Stimulated activated CD8-positive, alpha-beta memory T cell treated with anti-CD3 and anti-CD28 coated beads, Interleukin-12 subunit alpha, Interleukin-12 subunit beta, amount 100 ng/mL, for 4 hours (primary cell): Measurements from ENCODE around the gene DPYSL5.
"Not testable (repeated sequence)": the region's sequence is repeated elsewhere in the genome, so short reads cannot be mapped to it uniquely, and the experiment has no call there.

ENCODE experiments used
- DNase-seq: peaks from one replicate; pipeline ENCODE4 v3.0.0-alpha.2; 2020; ENCODE audit warnings: low read depth

The DPYSL5 gene

DNA sequence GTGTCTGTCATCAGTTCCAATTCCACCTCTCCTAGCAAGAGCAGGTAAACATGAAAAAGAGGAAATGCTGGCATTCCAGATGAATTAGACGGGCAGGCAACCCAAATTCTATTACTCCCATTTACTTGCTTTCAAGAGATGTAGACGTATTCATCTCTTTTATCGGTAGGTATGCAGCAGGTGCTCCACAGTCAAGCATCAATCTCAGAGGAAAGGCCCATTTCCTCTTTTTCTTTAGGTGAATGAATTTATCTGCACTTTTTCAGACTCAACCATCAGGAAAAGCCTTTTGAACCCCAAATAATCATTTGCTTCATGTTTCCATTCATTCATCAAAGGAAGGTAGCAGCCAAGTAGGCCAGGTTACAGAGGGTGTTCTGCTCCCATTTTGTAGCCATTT is 27.9 kb downstream of the DPYSL5 start:
- DNase-seq = no peak

DNA sequence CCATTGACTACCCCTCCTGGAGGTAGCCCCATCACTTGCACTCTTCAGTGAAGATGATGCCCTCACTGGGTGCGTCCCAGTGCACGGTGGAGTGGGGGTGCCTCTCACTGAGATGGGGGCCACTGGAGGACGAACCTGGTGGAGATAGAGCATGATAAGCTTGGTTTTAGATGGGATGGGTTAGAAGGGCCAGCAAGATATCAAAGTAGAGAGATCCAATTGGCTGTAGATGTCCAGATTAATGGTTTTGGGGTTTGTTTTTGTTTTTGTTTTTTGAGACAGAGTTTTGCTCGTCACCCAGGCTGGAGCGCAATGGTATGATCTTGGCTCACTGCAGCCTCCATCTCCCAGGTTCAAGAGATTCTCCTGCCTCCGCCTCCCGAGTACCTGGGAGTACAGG is 28.3 kb downstream of the DPYSL5 start:
- DNase-seq = no peak

DNA sequence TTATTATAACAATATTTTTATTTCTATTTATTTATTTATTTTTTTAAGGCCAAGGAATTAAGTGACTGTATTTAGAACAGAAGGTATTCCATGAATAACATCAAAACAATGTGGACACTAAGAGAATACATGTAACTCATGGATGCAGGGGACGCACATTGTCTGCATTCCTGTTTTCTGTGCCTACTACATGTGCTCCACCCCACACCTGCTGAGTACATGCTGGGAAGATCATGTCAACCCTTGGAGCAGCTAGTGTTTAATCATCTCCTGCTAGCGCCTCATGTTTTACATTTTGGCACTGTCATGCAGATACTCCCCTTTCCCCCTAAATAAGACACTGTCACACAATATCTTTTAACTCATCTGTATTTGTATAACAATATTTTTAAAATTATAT is 29.3 kb downstream of the DPYSL5 start:
- DNase-seq = no peak

DNA sequence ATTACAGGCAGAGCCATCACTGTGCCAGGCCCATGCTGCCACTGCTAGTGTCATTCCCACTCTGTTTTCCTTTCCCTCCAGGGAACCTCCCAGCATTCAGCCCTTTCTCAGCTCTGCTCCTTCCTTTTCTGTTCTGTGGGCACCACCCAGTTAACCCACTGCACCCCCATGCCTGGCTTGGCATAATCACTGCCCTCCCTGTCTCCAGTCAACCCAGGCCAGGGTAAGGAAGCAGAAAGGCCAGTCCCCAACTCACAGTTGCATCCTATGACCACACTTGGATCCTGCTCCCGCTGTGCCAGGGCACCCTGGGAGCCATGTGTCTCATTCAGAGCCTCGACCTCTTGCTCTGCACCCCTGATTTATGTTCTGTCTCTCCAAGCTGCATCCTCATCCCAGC is 32.2 kb downstream of the DPYSL5 start:
- DNase-seq = no peak

DNA sequence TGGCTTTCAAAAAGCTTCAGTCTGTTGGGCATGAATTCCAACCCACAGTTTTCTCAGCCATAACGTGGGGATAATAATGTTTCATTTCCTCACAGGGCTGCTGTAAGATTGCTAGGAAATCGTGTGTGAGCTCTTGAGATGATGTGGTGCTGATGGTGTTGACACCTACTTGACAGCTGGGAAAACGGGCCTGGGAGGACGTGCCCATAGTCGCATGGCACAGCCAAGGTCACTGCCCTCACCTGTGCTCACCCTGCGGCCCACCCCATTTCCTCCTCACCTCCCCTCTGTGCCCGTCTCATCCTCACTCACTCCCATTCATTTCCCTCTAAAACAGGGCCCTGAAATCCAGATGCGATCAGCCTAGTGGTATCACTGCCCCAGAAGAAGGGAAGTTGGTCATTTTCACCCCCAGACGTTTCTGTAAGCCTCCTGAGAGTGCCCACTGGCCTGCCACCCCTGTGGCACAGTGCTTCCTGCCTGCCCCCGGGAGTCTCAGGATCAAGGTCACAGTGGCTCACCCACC is 33.0 kb downstream of the DPYSL5 start:
- no peak for DNase-seq

DNA sequence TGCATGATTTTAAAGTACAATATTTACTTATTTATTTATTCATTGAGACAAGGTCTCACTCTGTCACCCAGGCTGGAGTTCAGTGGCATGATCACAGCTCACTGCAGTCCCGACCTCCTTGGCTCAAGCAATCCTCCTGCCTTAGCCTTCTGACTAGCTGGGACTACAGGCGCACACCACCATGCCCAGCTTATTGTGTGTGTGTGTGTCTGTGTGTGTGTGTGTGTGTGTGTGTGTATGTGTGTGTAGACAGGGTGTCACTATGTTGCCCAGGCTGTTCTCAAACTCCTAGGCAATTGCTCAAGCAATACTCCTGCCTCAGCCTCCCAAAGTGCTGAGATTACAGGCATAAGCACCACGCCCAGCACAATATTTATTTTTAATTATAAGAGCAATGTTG is 34.3 kb downstream of the DPYSL5 start:
- DNase-seq = not testable (repeated sequence)

DNA sequence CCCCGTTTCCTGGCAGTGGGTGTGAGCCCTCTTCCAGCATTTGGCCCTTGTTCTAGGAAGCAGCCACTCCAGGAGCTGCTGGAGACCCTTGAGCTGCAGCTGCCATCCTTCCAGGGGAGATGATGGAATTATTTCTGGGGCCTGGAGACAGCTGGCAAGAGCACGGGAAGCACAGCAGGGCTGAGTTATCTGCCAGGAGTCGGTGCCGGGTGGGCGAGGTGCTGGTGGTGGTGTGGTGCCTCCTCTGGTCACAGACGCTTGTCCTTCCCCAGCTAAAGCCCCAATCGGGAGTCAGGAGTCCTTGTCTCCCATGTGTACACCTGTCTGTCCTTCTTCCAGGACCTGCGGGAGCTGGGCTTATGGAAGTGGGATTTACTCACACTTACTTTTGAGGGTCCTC is 36.0 kb downstream of the DPYSL5 start:
- DNase-seq = no peak

DNA sequence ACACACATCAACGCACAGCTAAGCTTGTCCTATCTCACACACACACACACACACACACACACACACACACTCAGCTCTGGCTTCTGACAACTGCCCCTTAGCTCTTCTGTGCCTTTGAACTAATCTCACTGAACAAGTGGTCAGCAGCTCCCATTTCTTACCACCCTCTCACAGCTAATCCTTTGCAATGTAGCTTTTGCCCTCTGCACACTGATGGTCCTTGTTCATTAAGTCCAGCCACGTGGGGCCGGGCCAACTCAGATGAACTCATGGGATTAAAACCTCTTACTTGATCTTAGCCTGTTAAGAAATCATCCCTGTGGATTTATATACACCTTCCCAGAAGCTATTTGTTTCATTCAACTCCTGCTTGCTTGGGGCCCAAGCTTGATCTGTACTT is 36.6 kb downstream of the DPYSL5 start:
- DNase-seq = no peak

DNA sequence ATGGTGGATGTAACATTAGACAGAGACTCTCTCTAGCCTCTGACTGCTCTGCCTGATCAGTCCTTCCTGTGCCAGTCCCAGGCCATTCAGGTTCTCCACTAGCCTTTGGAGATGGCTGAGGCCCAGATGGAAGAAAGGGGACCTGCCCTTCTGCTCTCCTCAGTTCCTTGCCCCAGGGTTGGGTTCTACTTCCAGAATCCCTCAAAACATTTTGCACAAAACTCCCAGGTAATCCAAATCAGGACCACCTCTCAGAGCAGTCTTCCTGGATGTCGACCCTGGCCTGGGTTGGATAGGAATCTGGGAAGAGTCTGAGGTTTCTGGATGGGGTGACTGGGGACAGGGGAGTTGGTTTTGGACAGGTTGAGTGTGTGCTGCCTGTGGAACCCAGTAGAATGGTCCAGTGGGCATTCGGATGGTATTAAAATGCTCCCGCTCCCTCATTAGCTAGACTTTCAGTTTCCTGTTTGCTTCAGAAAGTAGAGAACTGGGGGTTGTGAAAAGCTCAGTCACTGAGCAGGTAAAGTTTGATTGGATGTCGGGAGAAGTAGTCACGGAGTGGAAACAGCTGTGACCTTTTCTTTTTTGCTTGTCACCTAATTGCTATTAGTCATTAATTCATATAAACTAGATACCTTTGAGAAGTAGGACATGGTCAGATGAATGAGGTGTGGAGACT is 37.9 kb downstream of the DPYSL5 start:
- no peak for DNase-seq

DNA sequence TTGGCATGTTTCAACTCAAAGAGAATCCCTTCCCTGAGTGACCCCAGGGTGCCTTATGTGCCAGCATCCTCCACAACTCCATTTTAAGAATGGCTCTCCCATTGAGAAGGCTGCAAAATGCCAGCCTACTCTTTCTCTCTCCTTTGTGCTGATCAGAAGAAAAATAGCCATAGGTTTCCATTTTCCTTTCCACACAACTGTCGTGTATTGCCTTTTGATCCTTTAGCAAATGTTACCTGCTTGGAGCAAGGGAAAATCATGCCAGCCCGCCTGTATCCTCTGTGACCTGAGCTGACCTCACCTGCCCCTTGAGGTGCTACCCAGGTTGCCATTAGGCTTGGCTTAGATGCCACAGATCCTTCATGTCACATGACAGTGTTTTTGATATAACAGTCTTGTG is 38.8 kb downstream of the DPYSL5 start:
- no peak for DNase-seq

DNA sequence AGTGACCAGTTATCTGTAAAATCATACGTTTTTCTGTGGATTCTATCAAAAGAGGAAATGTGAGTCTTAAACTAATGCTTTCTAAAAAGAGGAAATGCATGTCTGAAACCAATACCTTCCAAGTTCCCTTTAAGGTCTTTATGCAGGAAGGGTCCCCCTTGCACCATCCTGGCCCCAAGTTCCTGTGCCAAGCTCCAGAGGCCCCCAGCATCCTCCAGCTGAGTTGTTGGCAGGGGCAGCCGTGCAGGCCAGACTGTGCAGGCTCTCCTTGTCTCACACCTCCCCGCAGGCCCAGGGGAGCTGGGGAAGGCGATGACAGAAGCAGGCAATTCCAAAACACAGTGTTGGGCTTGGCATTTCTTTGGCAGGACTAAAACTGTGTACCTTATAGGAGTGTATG is 39.2 kb downstream of the DPYSL5 start:
- no peak for DNase-seq

DNA sequence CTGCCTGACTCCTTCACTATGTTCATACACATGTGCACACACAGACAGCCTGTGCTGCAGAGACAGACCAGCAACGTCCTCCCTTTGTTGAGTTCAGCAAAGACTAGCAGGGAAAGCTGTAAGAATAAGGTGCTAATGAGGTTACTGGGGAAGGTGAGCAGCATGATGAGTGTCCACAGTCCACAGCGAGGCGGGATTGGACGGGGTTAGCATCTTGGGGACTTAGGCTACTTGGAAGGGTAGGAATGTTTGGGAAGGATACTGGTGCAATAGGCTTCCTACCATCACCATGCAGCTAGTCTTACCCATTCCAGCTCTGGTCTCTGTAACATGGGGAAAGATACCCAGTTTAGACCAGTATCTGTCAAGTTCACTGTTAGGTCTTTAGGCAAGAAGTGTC is 41.9 kb downstream of the DPYSL5 start:
- no peak for DNase-seq

DNA sequence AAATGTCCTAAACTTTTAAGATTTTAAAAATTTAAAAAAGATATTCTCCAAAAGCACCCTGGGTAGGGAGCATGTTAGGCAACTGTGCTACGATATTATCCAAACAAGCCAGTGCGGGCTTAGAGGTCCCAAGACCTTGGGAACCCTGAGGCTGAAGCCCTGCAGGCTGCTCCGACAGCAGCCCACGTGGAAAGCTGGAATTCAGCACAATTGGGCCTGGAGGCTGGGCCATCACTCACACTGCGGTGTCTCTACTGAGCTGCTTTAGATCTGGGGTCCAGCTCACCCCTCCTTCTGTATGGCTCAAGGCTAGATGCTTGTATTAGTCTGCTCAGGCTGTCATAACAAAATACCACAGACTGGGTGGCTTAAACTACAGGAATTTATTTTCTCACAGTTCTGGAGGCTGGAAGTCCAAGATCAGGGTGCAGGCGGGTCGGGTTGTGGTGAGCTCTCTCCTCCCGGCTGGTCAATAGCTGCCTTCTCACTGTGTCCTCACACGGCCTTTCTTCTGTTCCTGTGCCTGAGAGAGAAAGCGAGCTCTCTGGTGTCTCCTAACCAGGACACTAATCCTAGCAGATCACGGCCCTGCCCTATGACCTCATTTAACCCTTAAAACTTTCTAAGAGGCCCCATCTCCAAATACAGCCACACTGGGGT is 42.5 kb downstream of the DPYSL5 start:
- DNase-seq = no peak

DNA sequence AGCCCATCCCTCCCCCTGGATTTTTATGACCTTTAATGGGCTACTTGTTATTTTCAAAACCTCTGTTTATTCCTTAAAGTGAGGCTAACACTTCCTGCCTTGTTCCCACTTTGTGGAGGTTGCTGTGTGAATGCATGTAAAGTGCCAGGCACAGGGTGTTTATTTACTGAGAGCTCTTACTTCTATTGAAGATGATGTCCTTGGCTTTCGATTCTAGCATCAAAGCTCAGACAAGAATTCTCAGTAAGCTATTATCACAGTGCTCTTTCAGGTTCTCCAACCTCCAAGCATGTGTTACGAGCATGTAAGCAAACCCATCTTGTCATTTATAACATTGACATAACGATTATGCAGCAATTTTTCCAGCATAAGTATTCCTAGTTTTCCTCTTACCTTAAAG is 44.2 kb downstream of the DPYSL5 start:
- no peak for DNase-seq

DNA sequence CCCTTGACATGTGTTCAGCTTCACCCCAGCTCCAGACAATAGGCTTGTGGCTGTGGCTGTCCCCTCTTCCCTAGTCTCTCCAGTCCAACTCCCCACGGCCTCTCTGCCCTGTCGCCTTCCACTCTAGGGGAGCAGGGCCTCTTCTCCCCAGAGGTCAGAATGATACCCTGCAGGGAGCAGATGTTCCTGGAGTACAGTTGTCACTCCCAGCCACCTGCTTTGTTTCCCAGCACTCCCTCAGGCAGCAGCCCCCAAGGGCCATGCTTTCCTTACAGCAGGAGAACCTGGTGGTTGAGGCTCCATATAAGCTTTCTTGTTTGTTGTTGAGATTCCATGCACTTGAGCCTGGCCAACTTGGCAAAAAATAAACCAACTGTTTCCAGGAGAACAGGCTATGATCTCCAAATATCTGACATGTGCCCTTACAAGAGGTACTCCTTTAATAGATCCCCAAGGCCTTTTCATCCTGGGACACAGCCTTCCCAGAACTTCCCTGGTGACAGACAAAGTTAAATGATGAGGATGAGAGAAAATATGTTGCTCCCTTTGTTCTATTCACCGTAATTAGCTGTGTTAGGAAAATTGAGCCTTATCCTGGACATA is 45.1 kb downstream of the DPYSL5 start:
- no peak for DNase-seq

DNA sequence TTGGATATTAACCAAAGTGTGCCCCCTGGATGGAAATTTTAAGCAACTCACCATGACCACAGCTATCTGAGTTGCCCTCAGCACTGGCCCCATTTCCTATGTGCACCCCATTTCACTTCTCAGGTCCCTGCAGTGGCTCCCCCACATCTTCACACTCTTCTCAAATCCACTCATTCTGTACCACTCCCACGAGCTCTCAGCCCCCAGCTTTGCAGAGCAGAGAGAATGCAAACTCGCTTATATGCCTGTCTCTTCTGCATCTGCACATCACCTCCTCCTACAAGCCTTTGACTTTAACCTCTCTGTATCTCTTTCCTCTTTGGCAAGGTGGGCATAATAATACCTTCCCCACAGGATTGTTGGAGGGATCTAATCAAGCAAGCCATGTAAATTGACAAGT is 46.2 kb downstream of the DPYSL5 start:
- no peak for DNase-seq

DNA sequence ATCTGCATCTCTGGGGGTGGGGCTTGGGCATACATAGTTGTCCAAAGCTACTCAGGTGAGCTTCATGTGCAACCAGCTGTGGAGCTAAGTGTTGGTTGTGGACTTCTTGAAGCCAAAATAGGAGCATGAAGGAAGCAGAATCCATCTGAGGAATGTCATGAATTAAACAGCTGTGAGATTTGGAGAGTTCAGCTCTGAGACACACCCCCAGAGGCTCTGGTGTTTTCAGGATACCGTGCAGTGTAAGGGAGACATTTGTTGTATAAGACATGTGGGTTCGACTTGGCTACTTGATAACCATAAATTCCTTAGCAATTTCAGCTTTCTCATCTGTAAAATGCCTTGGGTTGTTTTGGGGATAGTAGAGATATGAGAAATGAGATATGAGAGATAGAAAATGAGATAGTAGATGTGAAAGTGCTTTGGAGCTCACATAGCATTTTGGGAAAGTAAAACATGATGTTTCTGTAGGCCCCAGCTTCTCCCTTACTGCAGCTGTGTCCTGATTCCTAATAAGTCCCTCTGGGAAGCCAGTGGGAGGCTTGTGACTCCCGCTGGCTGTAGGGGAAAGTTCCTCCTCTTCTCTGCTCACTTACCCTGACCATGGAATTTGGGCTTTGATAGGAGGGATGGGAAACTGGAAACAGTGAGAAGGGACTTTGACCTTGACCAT is 50.0 kb downstream of the DPYSL5 start:
- no peak for DNase-seq

DNA sequence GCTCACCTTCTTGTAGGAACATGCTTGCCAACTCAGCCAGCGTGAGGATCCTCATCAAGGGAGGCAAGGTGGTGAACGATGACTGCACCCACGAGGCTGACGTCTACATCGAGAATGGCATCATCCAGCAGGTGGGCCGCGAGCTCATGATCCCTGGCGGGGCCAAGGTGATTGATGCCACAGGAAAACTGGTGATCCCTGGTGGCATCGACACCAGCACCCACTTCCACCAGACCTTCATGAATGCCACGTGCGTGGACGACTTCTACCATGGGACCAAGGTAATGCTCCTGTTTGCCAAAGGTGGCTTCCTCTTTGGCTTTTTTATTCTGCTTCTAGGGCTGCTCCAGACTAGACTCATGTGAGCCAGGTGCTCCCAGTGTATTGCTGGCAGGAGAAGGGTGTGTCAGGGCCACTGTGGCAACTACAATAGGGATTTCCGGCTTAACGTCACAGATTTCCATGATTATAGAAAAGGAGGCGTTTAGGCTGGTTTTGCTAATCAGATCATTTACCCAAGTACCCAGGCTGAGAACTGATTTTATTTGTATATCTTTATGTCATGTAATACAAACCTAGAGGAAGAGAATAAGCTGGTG is 50.6 kb downstream of the DPYSL5 start:
- no peak for DNase-seq

DNA sequence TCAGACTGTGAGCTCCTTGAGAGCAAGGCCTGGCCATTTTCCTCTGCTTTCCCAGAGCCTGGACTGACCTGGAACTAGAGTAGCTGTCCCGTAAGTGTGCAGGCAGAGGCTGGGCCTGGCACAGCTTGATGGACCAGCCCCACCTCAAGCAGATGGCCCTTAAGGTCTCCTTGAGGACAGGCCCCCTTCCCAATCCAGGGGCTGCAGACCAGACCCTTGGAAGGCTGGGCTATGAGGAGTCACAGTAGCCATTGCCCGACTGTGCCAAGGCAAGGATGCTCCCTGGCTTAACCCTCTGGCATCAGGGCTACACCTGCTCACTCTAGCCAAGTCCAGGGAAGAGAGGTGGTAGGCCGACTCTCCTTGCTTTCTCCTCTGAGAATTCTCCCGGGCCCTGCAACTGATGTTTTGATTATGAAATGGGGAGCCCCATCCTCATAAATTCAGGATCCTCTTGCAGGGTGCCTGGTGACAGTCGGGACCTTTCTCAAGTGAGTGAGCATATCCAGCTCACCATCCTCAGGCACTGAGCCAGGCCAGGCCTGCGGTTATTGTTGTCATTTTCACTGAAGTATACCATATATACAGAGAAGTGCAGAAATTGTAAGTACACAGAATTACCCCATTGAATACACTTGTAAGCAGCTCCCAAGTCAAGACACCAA is 51.7 kb downstream of the DPYSL5 start:
- DNase-seq = no peak

DNA sequence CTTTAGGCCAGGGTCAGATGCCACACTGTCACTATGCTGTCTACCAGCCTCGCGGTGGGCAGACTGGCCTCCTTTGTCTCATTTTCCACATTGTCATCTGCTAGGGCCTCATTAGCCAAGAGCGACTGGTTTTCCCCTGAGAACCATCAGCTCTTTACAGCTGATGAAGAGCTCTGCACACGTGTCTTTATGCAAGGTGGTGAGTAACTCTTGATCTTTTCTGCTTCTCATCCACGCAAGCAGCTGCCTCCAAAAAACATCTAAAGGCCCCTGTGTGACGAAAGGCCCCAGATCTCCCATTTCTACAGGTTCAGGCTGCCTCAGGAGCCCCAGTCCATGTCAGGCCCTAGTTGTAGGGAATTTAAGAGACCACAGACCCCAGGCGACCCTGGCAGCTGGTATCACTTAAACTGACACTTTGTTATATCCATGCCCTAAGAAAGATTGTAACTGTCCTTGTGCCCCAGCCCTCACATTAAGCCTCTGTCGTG is 52.9 kb downstream of the DPYSL5 start:
- no peak for DNase-seq

DNA sequence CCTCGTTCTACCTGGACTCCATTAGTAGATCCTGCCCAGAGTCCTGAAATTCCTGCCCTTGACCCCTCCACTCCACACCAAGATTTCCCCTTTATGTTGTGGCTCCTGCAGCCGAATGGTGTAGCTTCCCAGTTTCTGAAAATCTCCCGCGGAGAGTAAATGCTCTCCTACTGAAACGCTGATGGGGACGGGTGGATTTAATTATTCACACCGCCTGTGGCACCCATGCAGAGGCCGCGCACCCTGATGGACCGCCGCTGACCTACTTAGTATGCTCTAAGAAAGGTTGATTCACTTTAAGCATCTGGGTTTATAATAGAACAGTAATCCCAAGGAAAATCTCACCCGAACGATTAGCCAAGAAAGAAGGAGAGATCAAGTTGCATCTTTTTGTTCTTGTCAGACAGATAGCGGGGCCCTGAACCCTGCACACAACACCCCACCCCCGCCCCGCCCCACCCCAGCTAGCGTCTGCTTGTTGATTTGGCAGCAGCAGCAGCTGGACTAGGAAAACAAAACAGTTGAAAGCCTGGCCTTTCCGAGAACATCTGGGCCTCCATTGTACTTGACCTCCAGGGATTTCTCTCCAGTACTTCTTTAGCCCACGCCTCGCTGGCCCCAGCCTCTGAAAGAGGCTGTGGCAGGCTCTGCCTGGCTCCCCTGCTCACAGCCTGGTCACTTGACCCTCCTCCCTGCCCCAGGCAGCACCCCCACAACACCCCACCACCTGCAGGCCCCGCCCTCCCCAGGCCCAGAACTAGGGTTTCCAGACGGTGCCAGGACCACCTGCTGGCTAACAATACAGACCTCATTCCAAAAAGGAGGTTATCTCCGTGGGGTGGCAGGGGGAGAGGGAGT is 53.6 kb downstream of the DPYSL5 start:
- DNase-seq = no peak
